ENCODE measurements around the gene CALD1.

The CALD1 gene

GRCh38 chr7:134766779-134767519 lies 12.5 kb upstream of the CALD1 start:
- Histone ChIP-seq H3K9me2 (replicated peaks; ENCODE audit: low read depth, low read length) (no peaks in the 10 kb centered on the region), H3K9ac (ENCODE audit: low read depth, low read length, poor library complexity, severe bottlenecking) (no peak overlapping the region), H3K9me3 (ENCODE audit: insufficient read depth, low read depth, low read length) (no peaks in the 10 kb centered on the region), H3K36me3 (ENCODE audit: insufficient read depth, low read length) (no peaks in the 10 kb centered on the region), H3K4me2 (ENCODE audit: low read depth, low read length, poor library complexity, severe bottlenecking) (no peak overlapping the region), H3K79me2 (ENCODE audit: insufficient read depth, low read length) (no peaks in the 10 kb centered on the region), H3F3A (ENCODE audit: low read depth) (no peaks in the 10 kb centered on the region), H2AFZ (ENCODE audit: low read length) (no peak overlapping the region), H4K20me1 (ENCODE audit: insufficient read depth, low read length, poor library complexity, severe bottlenecking) (no peaks in the 10 kb centered on the region), H3K27me3 (ENCODE audit: insufficient read depth, low read length, poor library complexity, severe bottlenecking) (no peaks in the 10 kb centered on the region), H3K4me1 (ENCODE audit: insufficient read depth, low read length, poor library complexity, severe bottlenecking) (no peaks in the 10 kb centered on the region), H3K4me3 (ENCODE audit: low read length, poor library complexity, severe bottlenecking) (no peak overlapping the region)
- no peak for TF ChIP-seq EZH2phosphoT487 (IDR thresholded peaks at IDR 0.05; ENCODE audit: borderline replicate concordance)
- TF ChIP-seq CTCF (conservative IDR thresholded peaks at IDR 0.05; ENCODE audit: low read length), result no peak

DNA sequence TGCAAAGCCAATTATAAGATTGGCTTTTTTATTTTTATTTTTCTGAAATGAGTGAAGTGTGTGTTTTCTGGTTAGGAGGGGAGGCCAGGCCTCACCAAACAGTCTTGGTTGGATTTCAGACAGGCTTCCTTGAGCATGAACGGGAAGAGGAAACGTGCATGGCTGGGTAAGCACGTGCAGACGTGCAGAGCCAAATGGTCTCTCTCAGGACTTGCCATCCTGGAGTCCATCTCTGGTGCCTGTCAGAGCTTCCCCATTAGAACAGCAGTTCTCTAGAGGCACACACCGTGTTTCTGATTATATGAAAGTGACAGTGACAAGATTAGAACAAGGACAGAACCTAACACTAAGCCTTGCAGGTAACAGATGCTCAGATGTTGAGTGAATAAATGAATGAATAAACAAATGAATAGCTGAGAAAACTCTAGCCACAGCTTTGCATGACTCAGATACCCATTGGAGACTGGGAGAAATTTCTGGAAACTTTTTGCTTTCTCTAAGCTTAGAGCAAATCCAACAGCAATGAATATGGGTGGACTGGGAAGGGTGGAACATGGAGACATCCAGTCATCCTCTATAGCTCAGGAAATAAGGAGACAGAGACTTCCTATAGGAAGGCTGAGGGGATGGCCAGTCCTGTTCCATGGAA lies 11.8 kb upstream of the CALD1 start:
- no peaks in the 10 kb centered on the region for H4K20me1 ChIP-seq (ENCODE audit: insufficient read depth, low read length, poor library complexity, severe bottlenecking)
- H3F3A ChIP-seq (ENCODE audit: low read depth), result no peaks in the 10 kb centered on the region
- no peaks in the 10 kb centered on the region for H3K27me3 ChIP-seq (ENCODE audit: insufficient read depth, low read length, poor library complexity, severe bottlenecking)
- TF ChIP-seq CTCF (conservative IDR thresholded peaks at IDR 0.05; ENCODE audit: low read length) (no peak), EZH2phosphoT487 (IDR thresholded peaks at IDR 0.05; ENCODE audit: borderline replicate concordance) (no peak)
- no peaks in the 10 kb centered on the region for H3K4me1 ChIP-seq (ENCODE audit: insufficient read depth, low read length, poor library complexity, severe bottlenecking)
- no peaks in the 10 kb centered on the region for H3K79me2 ChIP-seq (ENCODE audit: insufficient read depth, low read length)
- no peak overlapping the region for H3K4me3 ChIP-seq (ENCODE audit: low read length, poor library complexity, severe bottlenecking)
- H2AFZ ChIP-seq (ENCODE audit: low read length), result no peak overlapping the region
- H3K36me3 ChIP-seq (ENCODE audit: insufficient read depth, low read length), result no peaks in the 10 kb centered on the region
- H3K9ac ChIP-seq (ENCODE audit: low read depth, low read length, poor library complexity, severe bottlenecking), result no peak overlapping the region
- H3K9me3 ChIP-seq (ENCODE audit: insufficient read depth, low read depth, low read length), result no peaks in the 10 kb centered on the region
- H3K4me2 ChIP-seq (ENCODE audit: low read depth, low read length, poor library complexity, severe bottlenecking), result no peak overlapping the region
- no peaks in the 10 kb centered on the region for H3K9me2 ChIP-seq (replicated peaks; ENCODE audit: low read depth, low read length)

DNA sequence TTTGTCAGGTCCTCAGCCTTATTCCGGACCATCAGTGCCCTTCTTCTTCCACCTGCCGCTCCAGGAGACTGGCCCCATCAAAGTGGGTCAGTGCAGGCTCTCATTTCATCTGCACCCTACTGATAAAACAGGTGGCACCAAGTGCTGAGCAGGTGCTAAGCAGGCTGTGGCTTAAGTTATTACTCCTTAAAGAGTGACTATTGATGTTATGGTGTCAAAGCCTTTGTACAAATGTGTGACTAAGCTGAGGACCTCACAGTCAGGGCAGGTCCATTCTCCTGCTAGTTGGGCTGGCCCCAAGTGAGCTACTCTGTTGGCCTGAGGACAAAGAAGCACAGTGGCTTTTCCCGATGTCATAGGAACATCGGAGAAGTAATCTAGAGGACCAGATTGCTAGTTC lies 11.2 kb upstream of the CALD1 start:
- Histone ChIP-seq H3K9me2 (replicated peaks; ENCODE audit: low read depth, low read length) (no peaks in the 10 kb centered on the region), H3F3A (ENCODE audit: low read depth) (no peaks in the 10 kb centered on the region), H3K27me3 (ENCODE audit: insufficient read depth, low read length, poor library complexity, severe bottlenecking) (no peaks in the 10 kb centered on the region), H3K36me3 (ENCODE audit: insufficient read depth, low read length) (no peaks in the 10 kb centered on the region), H3K9me3 (ENCODE audit: insufficient read depth, low read depth, low read length) (no peaks in the 10 kb centered on the region), H4K20me1 (ENCODE audit: insufficient read depth, low read length, poor library complexity, severe bottlenecking) (no peaks in the 10 kb centered on the region), H3K9ac (ENCODE audit: low read depth, low read length, poor library complexity, severe bottlenecking) (no peak overlapping the region), H3K4me2 (ENCODE audit: low read depth, low read length, poor library complexity, severe bottlenecking) (no peak overlapping the region), H3K4me1 (ENCODE audit: insufficient read depth, low read length, poor library complexity, severe bottlenecking) (no peaks in the 10 kb centered on the region), H2AFZ (ENCODE audit: low read length) (no peak overlapping the region), H3K4me3 (ENCODE audit: low read length, poor library complexity, severe bottlenecking) (no peak overlapping the region), H3K79me2 (ENCODE audit: insufficient read depth, low read length) (no peaks in the 10 kb centered on the region)
- TF ChIP-seq CTCF (conservative IDR thresholded peaks at IDR 0.05; ENCODE audit: low read length) (no peak), EZH2phosphoT487 (IDR thresholded peaks at IDR 0.05; ENCODE audit: borderline replicate concordance) (no peak)

Data from Loucy (cell line).